Testis (tissue), 2 donors: ENCODE measurements around the gene LDLRAD4.

Experiments used
- POLR2A ChIP-seq: fragments of 450-650 bp; IDR thresholded peaks from one replicate; pipeline ENCODE4 v1.6.1; 2017; ENCODE audit warnings: antibody characterized with exemption, mild to moderate bottlenecking, moderate library complexity
- TF ChIP-seq, protein P1 (sequence below), 3 experiments: fragments of 450-650 bp in 2 of 3; fragments of 200-600 bp in 1 of 3; sonication (generic) in 1 of 3; IDR thresholded peaks; one replicate each; pipeline ENCODE4 v1.5.1; 2016 to 2019; ENCODE audit warnings: antibody characterized with exemption in 3 of 3, mild to moderate bottlenecking in 2 of 3, moderate library complexity in 1 of 3

DNA sequence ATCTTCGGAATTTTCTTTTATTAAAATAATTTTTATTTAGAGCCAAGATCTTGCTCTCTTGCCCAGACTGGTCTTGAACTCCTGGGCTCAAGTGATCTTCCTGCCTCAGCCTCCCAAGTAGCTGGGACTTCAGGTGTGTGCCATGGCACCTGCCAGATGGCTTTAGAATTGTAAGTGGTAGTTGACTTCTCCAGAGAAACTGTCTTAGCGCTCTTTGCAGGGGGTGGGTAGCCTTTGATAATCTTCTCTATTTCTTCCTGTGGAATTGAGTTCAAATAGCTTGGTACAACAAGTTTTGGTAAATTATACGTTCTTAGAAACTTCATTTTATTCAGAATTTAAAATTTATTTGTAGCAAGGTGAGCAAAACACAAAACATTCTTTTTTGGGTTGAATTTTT, 113.3 kb downstream of the LDLRAD4 start:
- TF ChIP-seq POLR2A: no peak
- TF ChIP-seq, protein P1, sequence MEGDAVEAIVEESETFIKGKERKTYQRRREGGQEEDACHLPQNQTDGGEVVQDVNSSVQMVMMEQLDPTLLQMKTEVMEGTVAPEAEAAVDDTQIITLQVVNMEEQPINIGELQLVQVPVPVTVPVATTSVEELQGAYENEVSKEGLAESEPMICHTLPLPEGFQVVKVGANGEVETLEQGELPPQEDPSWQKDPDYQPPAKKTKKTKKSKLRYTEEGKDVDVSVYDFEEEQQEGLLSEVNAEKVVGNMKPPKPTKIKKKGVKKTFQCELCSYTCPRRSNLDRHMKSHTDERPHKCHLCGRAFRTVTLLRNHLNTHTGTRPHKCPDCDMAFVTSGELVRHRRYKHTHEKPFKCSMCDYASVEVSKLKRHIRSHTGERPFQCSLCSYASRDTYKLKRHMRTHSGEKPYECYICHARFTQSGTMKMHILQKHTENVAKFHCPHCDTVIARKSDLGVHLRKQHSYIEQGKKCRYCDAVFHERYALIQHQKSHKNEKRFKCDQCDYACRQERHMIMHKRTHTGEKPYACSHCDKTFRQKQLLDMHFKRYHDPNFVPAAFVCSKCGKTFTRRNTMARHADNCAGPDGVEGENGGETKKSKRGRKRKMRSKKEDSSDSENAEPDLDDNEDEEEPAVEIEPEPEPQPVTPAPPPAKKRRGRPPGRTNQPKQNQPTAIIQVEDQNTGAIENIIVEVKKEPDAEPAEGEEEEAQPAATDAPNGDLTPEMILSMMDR (IDR thresholded peaks at IDR 0.05): no peak
